GM18951 (cell line): ENCODE data around the gene CLEC3B.
"Not testable (repeated sequence)": the region's sequence is repeated elsewhere in the genome, so short reads cannot be mapped to it uniquely, and the experiment has no call there.

ENCODE experiments used
- POLR2A ChIP-seq: IDR thresholded peaks from 4 replicates; pipeline ENCODE4 v1.6.1; 2011; ENCODE audit warnings: mild to moderate bottlenecking; ENCODE audit not compliant: insufficient read length, insufficient read depth; ENCODE audit errors: extremely low read depth
- in situ Hi-C: fragments of 300-500 bp; cut with MboI; formaldehyde crosslinking; loops from one replicate; pipeline ENCODE4 v1.12.0; 2022; ENCODE audit warnings: low sequenced_read_pairs, mixed read lengths, inconsistent platforms; ENCODE audit not compliant: unreplicated experiment

Gene CLEC3B, protein sequence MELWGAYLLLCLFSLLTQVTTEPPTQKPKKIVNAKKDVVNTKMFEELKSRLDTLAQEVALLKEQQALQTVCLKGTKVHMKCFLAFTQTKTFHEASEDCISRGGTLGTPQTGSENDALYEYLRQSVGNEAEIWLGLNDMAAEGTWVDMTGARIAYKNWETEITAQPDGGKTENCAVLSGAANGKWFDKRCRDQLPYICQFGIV

DNA sequence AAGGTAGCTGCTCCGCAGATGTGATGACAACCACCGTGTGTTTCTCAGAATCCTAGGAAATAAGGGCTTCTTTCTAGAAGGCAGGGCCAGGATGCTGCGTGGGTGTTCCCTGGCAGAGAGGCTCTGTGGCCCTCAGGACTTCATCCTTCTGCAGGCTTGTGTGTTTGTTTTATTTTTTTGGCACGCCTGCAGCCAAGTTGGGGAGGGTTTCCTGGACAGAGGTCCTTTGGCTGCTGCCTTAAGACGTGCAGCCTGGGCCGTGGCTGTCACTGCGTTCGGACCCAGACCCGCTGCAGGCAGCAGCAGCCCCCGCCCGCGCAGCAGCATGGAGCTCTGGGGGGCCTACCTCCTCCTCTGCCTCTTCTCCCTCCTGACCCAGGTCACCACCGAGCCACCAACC lies at the start of gene CLEC3B:
Gene CLEC3B, plus strand, starts transcription at position 266 of the 400 bp plus-strand sequence. Its CDS starts 60 bp downstream, at position 326.
- in situ Hi-C loops: loop anchor here (25.0 kb wide), 1 partner anchor 636 kb away; no protein-coding TSS in a partner anchor
- no peak for TF ChIP-seq POLR2A

DNA sequence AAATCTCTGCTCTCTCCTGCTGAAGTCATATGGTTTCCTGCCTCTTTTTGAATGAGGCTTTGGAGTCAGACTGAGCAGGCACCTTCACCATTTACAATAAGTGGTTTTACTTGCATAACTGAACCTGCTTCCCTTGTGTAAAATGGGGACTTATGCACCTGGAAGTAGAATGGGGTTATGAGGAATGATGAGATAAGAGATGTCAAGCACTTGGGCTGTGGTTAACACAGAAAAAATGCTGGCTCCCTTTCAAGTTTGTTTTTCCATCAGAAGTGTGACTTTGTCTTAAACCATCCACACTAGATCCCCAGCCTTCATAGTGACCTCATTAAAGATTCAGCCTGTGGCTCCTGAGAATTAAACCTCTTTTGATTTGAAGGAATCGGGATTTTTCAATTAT lies 44.9 kb upstream of the CLEC3B start:
- TF ChIP-seq POLR2A: no peak
- in situ Hi-C loops: no loop called here

DNA sequence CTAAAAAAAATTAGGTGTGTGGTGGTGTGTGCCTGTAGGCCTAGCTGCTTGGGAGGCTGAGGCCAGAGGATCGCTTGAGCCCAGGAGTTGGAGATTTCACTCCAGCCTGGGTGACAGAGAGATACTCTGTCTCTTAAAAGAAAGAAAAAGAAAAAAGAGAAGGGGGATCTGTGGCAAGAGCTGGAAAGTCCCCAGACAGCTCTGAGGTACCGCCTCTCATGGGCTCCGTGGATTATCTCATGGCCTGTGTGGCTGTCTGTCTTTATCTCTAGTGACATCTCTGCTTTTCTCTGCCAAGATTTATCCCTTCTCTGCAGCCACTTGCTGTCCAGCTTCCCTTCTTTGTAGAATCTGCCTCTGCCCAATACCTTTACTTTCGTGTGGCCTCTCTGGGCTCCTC lies 44.4 kb upstream of the CLEC3B start:
- no peak for TF ChIP-seq POLR2A
- in situ Hi-C loops: no loop called here

DNA sequence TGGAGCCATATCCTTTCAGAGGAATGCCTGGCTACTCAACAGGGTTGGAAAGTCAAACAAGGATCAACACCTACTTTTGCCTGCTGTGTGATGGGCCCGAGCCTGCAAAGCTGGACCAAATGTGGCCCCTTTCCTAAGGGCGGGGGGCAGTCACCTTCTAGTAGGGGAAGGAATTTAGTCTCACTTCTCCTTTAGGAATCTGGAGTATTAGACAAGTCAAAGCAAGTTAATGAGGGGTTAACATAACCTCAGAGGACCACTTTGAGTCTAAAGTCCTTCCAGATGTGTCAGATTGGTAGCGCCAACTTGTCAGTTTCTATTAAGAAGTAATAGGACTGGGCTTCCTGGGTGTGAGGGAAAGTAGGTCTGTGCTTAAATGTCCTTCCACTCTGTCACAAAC lies 43.3 kb upstream of the CLEC3B start:
- no peak for TF ChIP-seq POLR2A
- in situ Hi-C loops: no loop called here

DNA sequence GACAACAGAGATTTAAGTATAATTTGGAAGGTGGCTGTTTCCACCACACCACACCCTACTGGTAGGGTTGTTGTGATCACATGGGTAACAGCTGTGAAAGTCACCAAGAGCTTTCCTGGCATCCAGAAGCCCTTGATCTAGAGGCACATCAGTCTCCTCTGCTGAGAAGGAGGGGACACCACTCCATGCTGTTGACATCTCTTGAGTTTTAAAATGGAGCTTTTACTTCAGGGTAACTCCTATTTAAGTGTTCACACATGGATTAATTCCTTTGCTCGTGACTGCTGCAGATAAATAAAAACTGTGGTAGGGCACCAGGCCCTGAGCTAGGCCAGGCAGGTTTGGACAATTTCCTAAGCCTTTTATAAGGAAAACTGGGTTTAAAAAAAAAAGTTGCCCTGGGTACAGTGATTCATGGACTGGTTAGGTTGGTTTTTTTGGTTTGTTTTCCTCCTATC lies 42.6 kb upstream of the CLEC3B start:
- TF ChIP-seq POLR2A: no peak
- in situ Hi-C loops: no loop called here

DNA sequence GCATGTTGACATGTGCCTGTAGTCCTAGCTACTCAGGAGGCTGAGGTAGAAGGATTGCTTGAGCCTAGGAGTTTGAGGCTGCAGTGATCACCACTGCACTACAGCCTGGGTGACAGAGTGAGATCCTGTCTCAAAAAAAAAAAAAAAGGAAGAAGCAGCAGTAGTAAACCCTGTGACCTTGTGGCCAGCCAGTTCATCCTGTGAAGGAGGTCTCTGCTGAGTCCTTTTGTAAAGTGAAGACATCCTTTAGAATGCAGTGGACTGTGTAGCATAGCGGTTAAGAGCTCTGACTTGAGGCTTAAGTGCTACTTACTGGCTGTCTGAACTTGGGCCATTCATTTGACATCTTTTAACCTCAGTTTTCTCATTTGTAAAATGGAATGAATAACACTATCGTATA lies 41.8 kb upstream of the CLEC3B start:
- no peak for TF ChIP-seq POLR2A
- in situ Hi-C loops: no loop called here

DNA sequence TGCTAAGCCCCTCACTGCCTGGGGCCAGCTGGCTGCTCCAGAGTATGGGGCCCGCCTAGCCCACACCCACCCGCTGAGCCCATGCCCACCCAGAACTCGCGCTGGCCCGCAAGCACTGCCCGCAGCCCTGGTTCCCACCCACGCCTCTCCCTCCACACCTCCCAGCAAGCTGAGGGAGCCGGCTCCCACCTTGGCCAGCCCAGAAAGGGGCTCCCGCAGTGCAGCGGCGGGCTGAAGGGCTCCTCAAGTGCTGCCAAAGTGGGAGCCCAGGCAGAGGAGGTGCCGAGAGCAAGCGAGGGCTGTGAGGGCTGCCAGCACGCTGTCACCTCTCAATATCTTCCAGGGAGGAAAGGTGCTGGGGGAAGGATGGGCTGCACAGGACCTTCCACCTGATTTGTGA lies 39.8 kb upstream of the CLEC3B start:
- in situ Hi-C loops: not testable (repeated sequence)

DNA sequence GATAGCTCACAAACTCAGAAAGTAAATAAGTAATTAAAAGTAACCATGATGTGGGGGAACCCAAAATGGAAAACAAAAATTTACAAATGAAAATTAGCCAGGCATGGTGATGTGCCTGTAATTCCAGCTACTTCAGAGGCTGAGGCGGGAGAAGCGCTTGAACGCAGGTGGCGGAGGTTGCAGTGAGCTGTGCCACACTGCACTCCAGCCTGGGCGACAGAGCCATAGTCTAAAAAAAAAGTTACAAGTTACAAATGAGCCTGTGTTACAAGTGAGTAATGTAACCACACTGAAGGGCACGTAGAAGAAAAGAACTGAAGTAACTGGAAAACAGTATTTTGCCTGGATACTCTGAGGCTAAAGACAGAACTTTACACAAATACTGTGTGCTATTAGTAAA lies 38.8 kb upstream of the CLEC3B start:
- in situ Hi-C loops: no loop called here
- TF ChIP-seq POLR2A: no peak

DNA sequence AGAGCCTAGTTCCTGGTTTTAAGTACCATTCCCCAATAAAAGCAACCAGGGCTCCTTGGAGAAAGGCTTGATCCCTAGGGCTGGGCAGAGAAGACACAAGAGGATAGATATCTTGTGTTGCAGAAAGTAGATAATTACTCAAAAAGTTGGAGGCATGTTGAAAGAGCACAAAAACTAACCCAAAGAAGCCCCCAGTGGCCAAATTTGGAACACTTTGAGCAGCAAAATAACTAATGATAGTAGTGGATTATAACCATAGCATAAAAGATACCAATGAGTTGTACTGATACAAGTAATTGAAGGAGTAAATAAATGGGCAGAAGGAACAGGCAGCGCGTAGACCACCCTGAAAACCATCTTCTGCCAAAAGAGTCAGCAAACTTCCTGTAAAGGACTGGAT lies 38.0 kb upstream of the CLEC3B start:
- in situ Hi-C loops: no loop called here
- no peak for TF ChIP-seq POLR2A

DNA sequence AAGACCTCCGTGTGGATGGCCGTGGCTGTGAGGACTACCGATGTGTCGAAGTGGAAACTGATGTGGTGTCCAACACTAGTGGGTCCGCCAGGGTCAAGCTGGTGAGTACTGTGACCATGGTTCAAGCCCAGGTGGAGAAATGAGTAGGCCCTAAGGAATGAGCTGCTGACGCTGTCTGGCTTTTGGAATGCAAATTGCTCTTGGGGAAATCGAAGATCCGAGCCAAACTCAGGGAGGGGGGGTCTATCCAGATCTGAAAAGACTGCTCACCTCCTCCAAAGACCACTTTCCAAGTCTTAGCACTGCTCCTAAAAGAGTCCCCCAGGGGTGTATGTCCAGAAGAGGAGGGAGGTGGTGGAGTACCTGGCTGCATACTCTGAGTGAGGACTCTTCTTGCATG lies 37.0 kb upstream of the CLEC3B start:
- TF ChIP-seq POLR2A: no peak
- in situ Hi-C loops: no loop called here

DNA sequence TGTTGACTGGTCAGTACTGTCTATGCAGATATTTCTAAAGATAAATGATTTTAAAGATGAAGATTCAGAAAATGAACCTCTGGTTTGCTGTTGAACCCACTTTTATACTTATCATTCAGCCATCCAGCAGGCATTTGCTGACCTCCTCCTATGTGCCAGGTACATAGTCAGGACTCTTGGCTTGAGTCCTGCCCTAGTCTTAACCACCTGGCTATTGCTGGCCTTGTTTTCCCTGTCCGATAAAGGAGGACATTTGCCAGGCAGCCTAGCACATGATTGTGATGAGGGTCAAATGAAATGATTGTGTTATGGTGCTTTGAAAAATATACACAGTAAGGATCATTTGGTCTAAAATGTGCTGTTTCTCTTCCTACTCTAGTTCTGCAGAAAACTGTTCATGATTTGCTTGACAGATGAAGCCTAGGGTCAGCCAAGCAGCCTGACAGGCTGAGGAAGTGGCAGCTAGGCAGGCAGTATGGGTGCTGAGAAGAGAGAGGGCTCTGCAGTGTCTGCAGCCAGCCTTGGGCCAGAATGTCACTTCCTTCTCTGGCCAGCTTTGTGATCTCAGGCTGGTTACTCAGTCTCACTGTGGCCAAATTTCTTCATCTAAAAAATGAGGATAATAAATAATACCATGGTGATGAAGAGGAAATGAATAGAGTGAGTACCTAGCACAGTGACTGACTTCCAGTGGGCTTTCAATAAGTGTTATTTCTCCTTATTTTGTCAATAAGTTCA lies 36.3 kb upstream of the CLEC3B start:
- no peak for TF ChIP-seq POLR2A
- in situ Hi-C loops: no loop called here

DNA sequence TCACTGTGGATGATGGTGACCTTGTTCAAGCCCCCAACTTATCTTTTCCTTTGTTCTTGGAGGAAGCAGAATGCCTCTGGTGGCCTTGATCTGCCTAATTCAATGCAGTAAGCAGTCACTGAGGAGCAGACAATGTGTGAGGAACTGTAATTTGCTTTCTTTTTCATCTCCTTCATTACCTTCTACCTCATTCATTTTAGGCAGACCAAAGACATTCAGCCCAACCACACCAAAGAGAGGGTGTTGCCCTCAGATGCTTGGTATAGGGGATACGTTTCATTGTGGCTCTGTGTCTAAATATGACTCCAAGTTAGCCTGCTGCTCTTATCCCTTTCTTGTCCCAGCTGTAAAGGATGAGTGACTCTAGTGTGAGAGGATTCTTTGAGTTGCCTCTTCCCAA lies 34.8 kb upstream of the CLEC3B start:
- TF ChIP-seq POLR2A: no peak
- in situ Hi-C loops: no loop called here

DNA sequence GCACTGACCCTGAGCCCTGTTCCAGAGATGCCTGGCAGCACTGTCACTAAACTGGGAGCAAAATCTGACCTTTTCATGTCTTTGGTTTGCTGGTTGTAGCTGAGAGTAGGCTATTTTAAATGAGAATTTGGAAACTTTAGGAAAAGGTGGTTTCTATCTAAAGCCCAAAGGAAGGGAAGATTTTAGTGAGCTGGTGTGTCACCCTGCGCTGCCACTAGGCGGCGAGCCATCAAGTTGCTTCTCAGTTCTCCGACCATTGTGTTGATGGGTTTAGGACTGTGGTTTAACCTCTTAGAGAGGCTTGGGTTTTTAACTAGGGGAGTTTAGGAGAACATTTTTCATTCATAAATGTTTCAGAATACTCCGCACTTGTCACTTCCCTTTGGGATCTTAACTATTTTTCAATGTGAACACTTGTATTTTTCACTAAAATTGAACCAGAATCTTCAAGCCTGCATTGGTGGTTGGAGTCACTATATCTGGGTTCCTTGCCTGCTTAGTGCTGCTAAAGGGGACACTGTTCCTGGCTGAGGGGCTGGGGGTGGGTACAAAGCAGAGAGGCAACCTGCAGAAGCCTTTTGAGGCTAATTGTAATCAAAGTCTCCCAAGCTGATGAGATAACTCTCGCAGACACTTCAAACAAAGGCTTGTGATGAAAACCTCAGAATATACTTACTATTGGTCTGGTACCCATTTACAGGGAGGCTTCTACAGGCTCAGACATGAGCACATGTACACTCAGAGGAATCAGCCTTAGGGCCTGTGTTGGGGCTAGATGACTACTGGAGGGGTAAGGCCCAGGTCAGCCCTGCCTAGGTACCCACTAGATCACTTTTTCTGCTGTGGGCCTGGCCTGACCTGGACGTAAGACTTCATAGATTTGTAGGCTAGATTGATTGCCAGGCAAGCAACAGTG lies 33.3 kb upstream of the CLEC3B start:
- in situ Hi-C loops: no loop called here
- TF ChIP-seq POLR2A: no peak
